Muscle layer of colon (tissue), 2 donors: Measurements from ENCODE around the gene IFIT3.
A peak's percentile ranks its signal among the peaks of the same experiment; 100 is the strongest.

Source experiments
- H3K27ac ChIP-seq: one replicate; pipeline ENCODE4 v1.7.0; 2013; ENCODE audit warnings: low read depth, mild to moderate bottlenecking, low read length, moderate library complexity
- H3K27me3 ChIP-seq, 2 donors: one replicate each; pipeline ENCODE4 v1.7.0; 2013; ENCODE audit warnings: low read length in 2 of 2, mild to moderate bottlenecking in 2 of 2; ENCODE audit not compliant: insufficient read depth in 2 of 2, control insufficient read depth in 1 of 2
- H3K36me3 ChIP-seq: one replicate; pipeline ENCODE4 v1.7.0; 2013; ENCODE audit warnings: mild to moderate bottlenecking, low read length; ENCODE audit not compliant: insufficient read depth
- H3K4me1 ChIP-seq: one replicate; pipeline ENCODE4 v1.7.0; 2013; ENCODE audit warnings: mild to moderate bottlenecking, low read length; ENCODE audit not compliant: insufficient read depth
- H3K4me3 ChIP-seq, 2 donors: one replicate each; pipeline ENCODE4 v1.7.0; 2013; ENCODE audit warnings: low read length in 2 of 2, low read depth in 1 of 2, mild to moderate bottlenecking in 1 of 2, moderate library complexity in 1 of 2
- H3K9ac ChIP-seq: one replicate; pipeline ENCODE4 v1.7.0; 2013; ENCODE audit warnings: low read length
- H3K9me3 ChIP-seq: one replicate; pipeline ENCODE4 v1.7.0; 2013; ENCODE audit warnings: mild to moderate bottlenecking, low read length
- donor health status: abdominal sarcoma.
- donor health status: Adenocarcinoma of cecum.

IFIT3 gene

GRCh38 chr10:89351412-89351779 is 23.6 kb downstream of the IFIT3 start:
- Histone ChIP-seq H3K9me3 (no peaks in the 10 kb centered on the region), H3K27ac (peak overlapping the region; percentile 4), H3K36me3 (no peaks in the 10 kb centered on the region), H3K27me3 (no peaks in the 10 kb centered on the region), H3K9ac (no peak overlapping the region), H3K4me1 (peaks cover 15% of the 10 kb centered on the region), H3K4me3 (no peak overlapping the region)

GRCh38 chr10:89351780-89352597 is 24.2 kb downstream of the IFIT3 start:
- H3K4me3 ChIP-seq, result no peak overlapping the region
- no peaks in the 10 kb centered on the region for H3K9me3 ChIP-seq
- H3K4me1 ChIP-seq, result peaks cover 15% of the 10 kb centered on the region
- H3K27me3 ChIP-seq, result no peaks in the 10 kb centered on the region
- H3K36me3 ChIP-seq, result no peaks in the 10 kb centered on the region
- H3K9ac ChIP-seq, result no peak overlapping the region
- peak overlapping the region; percentile 4 for H3K27ac ChIP-seq

GRCh38 chr10:89352802-89353201 is 25.0 kb downstream of the IFIT3 start:
- H3K36me3 ChIP-seq, result no peaks in the 10 kb centered on the region
- H3K4me3 ChIP-seq, result no peak overlapping the region
- H3K9me3 ChIP-seq, result no peaks in the 10 kb centered on the region
- H3K27me3 ChIP-seq, result no peaks in the 10 kb centered on the region
- H3K27ac ChIP-seq, result no peak overlapping the region
- no peak overlapping the region for H3K9ac ChIP-seq
- peaks cover 15% of the 10 kb centered on the region for H3K4me1 ChIP-seq

- no peaks in the 10 kb centered on the region for H3K27me3 ChIP-seq
- no peaks in the 10 kb centered on the region for H3K36me3 ChIP-seq
- no peaks in the 10 kb centered on the region for H3K9me3 ChIP-seq
- peaks cover 15% of the 10 kb centered on the region for H3K4me1 ChIP-seq
- H3K27ac ChIP-seq, result no peak overlapping the region
- no peak overlapping the region for H3K9ac ChIP-seq
- no peak overlapping the region for H3K4me3 ChIP-seq
Observed at GRCh38 chr10:89355394-89355931, 27.7 kb downstream of the IFIT3 start.

- Histone ChIP-seq H3K9me3 (no peaks in the 10 kb centered on the region), H3K4me1 (peaks cover 4% of the 10 kb centered on the region), H3K36me3 (no peaks in the 10 kb centered on the region), H3K27ac (no peak overlapping the region), H3K4me3 (no peak overlapping the region), H3K27me3 (no peaks in the 10 kb centered on the region), H3K9ac (no peak overlapping the region)
Observed at GRCh38 chr10:89357096-89357495, 29.3 kb downstream of the IFIT3 start.

- no peaks in the 10 kb centered on the region for H3K4me1 ChIP-seq
- no peaks in the 10 kb centered on the region for H3K9me3 ChIP-seq
- no peak overlapping the region for H3K27ac ChIP-seq
- H3K36me3 ChIP-seq, result no peaks in the 10 kb centered on the region
- H3K4me3 ChIP-seq, result no peak overlapping the region
- H3K9ac ChIP-seq, result no peak overlapping the region
- H3K27me3 ChIP-seq, result no peaks in the 10 kb centered on the region
Observed at GRCh38 chr10:89357975-89358374, 30.2 kb downstream of the IFIT3 start.

- Histone ChIP-seq H3K9me3 (no peaks in the 10 kb centered on the region), H3K4me1 (peaks cover 4% of the 10 kb centered on the region), H3K27ac (no peak overlapping the region), H3K36me3 (no peaks in the 10 kb centered on the region), H3K4me3 (no peak overlapping the region), H3K27me3 (no peaks in the 10 kb centered on the region), H3K9ac (no peak overlapping the region)
Observed at GRCh38 chr10:89360157-89360556, 32.4 kb downstream of the IFIT3 start.

GRCh38 chr10:89362929-89363328 is 35.1 kb downstream of the IFIT3 start:
- Histone ChIP-seq H3K4me1 (peaks cover 11% of the 10 kb centered on the region), H3K9me3 (no peaks in the 10 kb centered on the region)

GRCh38 chr10:89363729-89364442 is 36.1 kb downstream of the IFIT3 start:
- Histone ChIP-seq H3K4me3 (no peak overlapping the region), H3K27me3 (no peaks in the 10 kb centered on the region), H3K4me1 (peaks cover 12% of the 10 kb centered on the region), H3K27ac (no peak overlapping the region), H3K36me3 (no peaks in the 10 kb centered on the region), H3K9ac (no peak overlapping the region), H3K9me3 (no peaks in the 10 kb centered on the region)

More at GRCh38 chr10:89362929-89363328, 35.1 kb downstream of the IFIT3 start:
- Histone ChIP-seq H3K27me3 (no peaks in the 10 kb centered on the region), H3K27ac (no peak overlapping the region), H3K9ac (no peak overlapping the region), H3K36me3 (no peaks in the 10 kb centered on the region), H3K4me3 (no peak overlapping the region)

GRCh38 chr10:89364531-89364930 is 36.7 kb downstream of the IFIT3 start:
- Histone ChIP-seq H3K4me1 (peaks cover 19% of the 10 kb centered on the region), H3K27ac (no peak overlapping the region), H3K9me3 (no peaks in the 10 kb centered on the region), H3K27me3 (no peaks in the 10 kb centered on the region), H3K9ac (no peak overlapping the region), H3K4me3 (no peak overlapping the region), H3K36me3 (no peaks in the 10 kb centered on the region)

- Histone ChIP-seq H3K27me3 (no peaks in the 10 kb centered on the region), H3K9ac (no peak overlapping the region), H3K27ac (no peak overlapping the region), H3K4me1 (peaks cover 19% of the 10 kb centered on the region), H3K4me3 (no peak overlapping the region), H3K36me3 (no peaks in the 10 kb centered on the region), H3K9me3 (no peaks in the 10 kb centered on the region)
Observed at GRCh38 chr10:89367529-89367928, 39.7 kb downstream of the IFIT3 start.
